Left ventricle myocardium inferior (tissue), 1 donor: Measurements from ENCODE around the gene CHKB. TPM values are rescaled to one million over a fixed set of nuclear protein-coding genes. Genes with fewer than 3 reads are reported as not detected.

Experiments used
- DNase-seq: peaks from one replicate; pipeline ENCODE4 v3.0.0-alpha.2; 2020
- H3K27ac ChIP-seq: fragments of 200-600 bp; replicated peaks from 2 replicates; pipeline ENCODE4 v1.8.0; 2021
- H3K27me3 ChIP-seq: fragments of 200-600 bp; 2 replicates; pipeline ENCODE4 v1.8.0; 2021; ENCODE audit warnings: low read depth
- H3K36me3 ChIP-seq: fragments of 200-600 bp; 2 replicates; pipeline ENCODE4 v1.8.0; 2021
- H3K4me1 ChIP-seq: fragments of 200-600 bp; 2 replicates; pipeline ENCODE4 v1.8.0; 2021
- H3K4me3 ChIP-seq: fragments of 200-600 bp; 2 replicates; pipeline ENCODE4 v1.8.0; 2021; ENCODE audit warnings: mild to moderate bottlenecking, moderate library complexity
- H3K9me3 ChIP-seq: fragments of 200-600 bp; replicated peaks from 2 replicates; pipeline ENCODE4 v1.8.0; 2021
- CTCF ChIP-seq: fragments of 200-600 bp; IDR thresholded peaks from 2 replicates; pipeline ENCODE4 v1.8.0; 2021; ENCODE audit warnings: antibody characterized with exemption, mild to moderate bottlenecking, borderline replicate concordance
- intact Hi-C: fragments of 100-400 bp; cut with micrococcal nuclease; formaldehyde crosslinking; loops from one replicate; pipeline ENCODE4 v1.11.0; 2022
- total RNA-seq: library from RNA; stranded (reverse); fragmentation: NEBNext Ultra II Directional; extraction: Animal tissue kit (Norgen Biotek cat#: 25700); gene quantifications from one replicate; pipeline ENCODE4 v1.2.1, GENCODE V29; 2021
- donor health status: DM: no; HTN: yes; CAD: no; lungs with severe emphysema.

Gene CHKB
- total RNA-seq, 1 donor from 2014 or later: 36.0 TPM

GRCh38 chr22:50570861-50571260 lies 11.8 kb downstream of the CHKB start:
- Histone ChIP-seq H3K36me3 (peaks cover 85% of the 10 kb centered on the region), H3K9me3 (no peaks in the 10 kb centered on the region), H3K4me3 (no peak overlapping the region), H3K4me1 (peaks cover 56% of the 10 kb centered on the region), H3K27me3 (no peaks in the 10 kb centered on the region), H3K27ac (no peak overlapping the region)
- DNase-seq: no peak
- no peak for TF ChIP-seq CTCF
- intact Hi-C loops: no loop called here

- Histone ChIP-seq H3K27me3 (no peaks in the 10 kb centered on the region), H3K27ac (no peak overlapping the region), H3K9me3 (no peaks in the 10 kb centered on the region), H3K4me3 (no peak overlapping the region), H3K4me1 (peaks cover 48% of the 10 kb centered on the region), H3K36me3 (peaks cover 76% of the 10 kb centered on the region)
- TF ChIP-seq CTCF: no peak
- no peak for DNase-seq
- intact Hi-C loops: no loop called here
Measured at GRCh38 chr22:50569896-50570535, 12.6 kb downstream of the CHKB start.

- Histone ChIP-seq H3K4me3 (no peak overlapping the region), H3K27ac (no peak overlapping the region), H3K36me3 (peaks cover 68% of the 10 kb centered on the region), H3K4me1 (peaks cover 47% of the 10 kb centered on the region), H3K9me3 (no peaks in the 10 kb centered on the region), H3K27me3 (no peaks in the 10 kb centered on the region)
- no peak for DNase-seq
- TF ChIP-seq CTCF: no peak
- intact Hi-C loops: no loop called here
Measured at GRCh38 chr22:50569041-50569459, 13.6 kb downstream of the CHKB start.

GRCh38 chr22:50568626-50569025 lies 14.0 kb downstream of the CHKB start:
- H3K9me3 ChIP-seq: no peaks in the 10 kb centered on the region
- H3K27me3 ChIP-seq: no peaks in the 10 kb centered on the region
- peaks cover 47% of the 10 kb centered on the region for H3K4me1 ChIP-seq
- no peak overlapping the region for H3K4me3 ChIP-seq
- DNase-seq: no peak
- peaks cover 64% of the 10 kb centered on the region for H3K36me3 ChIP-seq
- no peak for TF ChIP-seq CTCF
- no peak overlapping the region for H3K27ac ChIP-seq
- intact Hi-C loops: no loop called here

- intact Hi-C loops: no loop called here
- Histone ChIP-seq H3K4me1 (peaks cover 51% of the 10 kb centered on the region), H3K9me3 (no peaks in the 10 kb centered on the region), H3K4me3 (no peak overlapping the region), H3K27ac (no peak overlapping the region), H3K27me3 (no peaks in the 10 kb centered on the region), H3K36me3 (peaks cover 55% of the 10 kb centered on the region)
- no peak for DNase-seq
- no peak for TF ChIP-seq CTCF
Measured at GRCh38 chr22:50567721-50568252, 14.9 kb downstream of the CHKB start.
